Heart left ventricle (tissue), 16 donors: ENCODE results near the gene FAM83F. TPM values are rescaled to one million over a fixed set of nuclear protein-coding genes. Genes with fewer than 3 reads are reported as not detected.
A peak's percentile ranks its signal among the peaks of the same experiment; 100 is the strongest.

Experiments
- ATAC-seq, 4 donors: fragments of 200-7000 bp; cut with Tn5 transposase; one replicate each; pipeline ENCODE4 v1.9.1; 2020 to 2022; ENCODE audit warnings: moderate library complexity in 4 of 4, mild to moderate bottlenecking in 3 of 4, moderate number of reproducible peaks in 1 of 4
- DNase-seq, 5 donors: peaks; one replicate each; pipeline ENCODE4 v3.0.0-alpha.2; 2020
- H3K27ac ChIP-seq, 12 donors: fragments of 200-600 bp; sonication (generic) in 4 of 12; one replicate each; pipeline versions ENCODE4 v1.5.0 to v1.8.0; 2016 to 2022; ENCODE audit warnings: mild to moderate bottlenecking in 2 of 12
- H3K27me3 ChIP-seq, 9 donors: fragments of 200-600 bp; sonication (generic) in 2 of 9; one replicate each; pipeline versions ENCODE4 v1.5.1 to v1.8.0; 2016 to 2022; ENCODE audit warnings: mild to moderate bottlenecking in 3 of 9
- H3K36me3 ChIP-seq, 9 donors: fragments of 200-600 bp; sonication (generic) in 2 of 9; one replicate each; pipeline versions ENCODE4 v1.5.0 to v1.8.0; 2018 to 2022; ENCODE audit warnings: mild to moderate bottlenecking in 2 of 9
- H3K4me1 ChIP-seq, 12 donors: fragments of 200-600 bp; sonication (generic) in 4 of 12; one replicate each; pipeline versions ENCODE4 v1.5.0 to v1.8.0; 2016 to 2022; ENCODE audit warnings: mild to moderate bottlenecking in 3 of 12
- H3K4me3 ChIP-seq, 12 donors: fragments of 200-600 bp; sonication (generic) in 4 of 12; one replicate each; pipeline versions ENCODE4 v1.5.0 to v1.8.0; 2017 to 2022; ENCODE audit warnings: mild to moderate bottlenecking in 9 of 12, moderate library complexity in 4 of 12
- H3K9me3 ChIP-seq, 12 donors: fragments of 200-600 bp; sonication (generic) in 4 of 12; one replicate each; pipeline versions ENCODE4 v1.5.0 to v1.8.0; 2016 to 2022; ENCODE audit warnings: mild to moderate bottlenecking in 1 of 12
- CTCF ChIP-seq, 12 donors: fragments of 200-600 bp; sonication (generic) in 4 of 12; IDR thresholded peaks; one replicate each; pipeline versions ENCODE4 v1.5.0 to v1.8.0; 2018 to 2022; ENCODE audit warnings: antibody characterized with exemption in 12 of 12, mild to moderate bottlenecking in 5 of 12
- POLR2A ChIP-seq, 2 donors: fragments of 450-650 bp; IDR thresholded peaks; one replicate each; pipeline ENCODE4 v1.6.1; 2017; ENCODE audit warnings: antibody characterized with exemption in 2 of 2, mild to moderate bottlenecking in 2 of 2, moderate library complexity in 2 of 2
- WGBS, 4 donors: extraction: QIAGEN DNeasy Blood & Tissue Kit in 2 of 4; methylation state at CpG; one replicate each; pipeline versions ENCODE4 v1.1.5 to v1.1.7; 2013 to 2018; 5-methylcytosine and 5-hydroxymethylcytosine counted together
- intact Hi-C, 10 donors: fragments of 100-400 bp; cut with DNase I; formaldehyde crosslinking; loops; one replicate each; pipeline versions ENCODE4 v1.11.1 to v1.14.2; 2022
- polyA plus RNA-seq, 2 donors: library from polyadenylated mRNA; stranded (reverse); fragments of 200-250 nt; gene quantifications; one replicate each; pipeline ENCODE4 v1.2.3, GENCODE V29; 2013
- total RNA-seq, 9 donors: library from RNA; depleted of rRNA in 2 of 9; stranded (reverse); fragments of >200 nt in 2 of 9; fragmentation: NEBNext Ultra II Directional in 3 of 9; extraction: Animal tissue kit (Norgen Biotek cat#: 25700) in 3 of 9; gene quantifications; one replicate each; pipeline versions ENCODE4 v1.1.0 to v1.2.4, GENCODE V29; 2016 to 2023
- donor health status: ischemic (EF 13 %, LVEDD 7.1; RV severe dilation, severe dysfunction).
- donor health status: healthy with polysubstance abuse.
- donor health status: DM: no; HTN: yes; CAD: no.
- donor health status: DM: no; HTN: no; CAD: no.
- donor health status: ischemic (EF 25% LVEDD 6.9; RV normal size, moderate dysfunction).
- donor health status: ischemic (EF 25% LVEDD 5.7; RV mildly dilated, moderate dysfunction).
- donor health status: healthy.
- donor health status: DM: yes; HTN: yes; CAD: no.
- donor health status: ischemic (EF 35%, LVEDD 5.7; RV mildly dilated, moderate dysfunction).
- donor health status: nonischemic (EF 11% LVEDD 7.7; RV severe dilation, severe dysfunction).
- donor health status: DM: yes; HTN: yes; CAD: no.
- donor health status: PGD.
- donor health status: ischemic (EF 29% LVEDD 5.4; RV normal size, mild dysfunction).
- donor health status: nonischemic (EF 23%, LVEDD 6.1; RV moderate dilation, normal function).

The FAM83F gene
- total and polyA plus RNA-seq, 11 donors = 1.3 to 6.6 (median 2.5) TPM

- DNase-seq = no peak
- WGBS, 4 donors = 85 to 93% (median 91%) methylated on average over 11 to 13 of the region's 13 CpGs
- intact Hi-C loops = loop anchor here in 2 of 10 donors (10.0 kb wide), 2 partner anchors 255 to 685 kb away; partner anchors contain the start of gene SYNGR1 (in 1 of the 2)
These were observed 35.4 kb downstream of the FAM83F start for GRCh38 chr22:40030026-40030757.

DNA sequence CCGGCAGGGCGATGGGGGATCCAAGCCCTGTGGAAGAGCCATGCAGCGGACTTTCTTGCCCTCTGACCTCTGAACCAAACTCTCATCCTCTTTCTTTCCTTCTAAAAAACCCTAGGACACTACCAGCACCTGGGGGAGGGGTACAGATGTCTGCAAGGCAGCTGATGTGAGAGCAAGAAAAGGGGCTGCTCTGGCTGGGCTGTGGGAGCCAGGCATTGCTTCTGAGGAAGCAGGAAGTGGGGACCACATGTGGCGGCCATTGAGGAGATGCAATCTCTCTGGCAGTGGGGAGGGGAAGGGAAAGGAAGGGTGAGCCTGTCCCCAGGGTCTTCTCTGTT lies 36.0 kb downstream of the FAM83F start:
- Histone ChIP-seq H3K36me3 (no peaks in the 10 kb centered on the region), H3K4me1 (no peaks in the 10 kb centered on the region), H3K4me3 (no peak overlapping the region), H3K27me3 (peaks cover 0 to 12% (median 0%) of the 10 kb centered on the region in 9 donors), H3K9me3 (no peaks in the 10 kb centered on the region), H3K27ac (no peak overlapping the region)
- 75 to 89% (median 82%) methylated on average over 4 of the region's 4 CpGs for WGBS, 4 donors
- DNase-seq (no peak), ATAC-seq (no peak)
- no peak for TF ChIP-seq POLR2A (IDR thresholded peaks at IDR 0.05)
- no peak for TF ChIP-seq CTCF (IDR thresholded peaks at IDR 0.05)
- intact Hi-C loops = loop anchor here in 2 of 10 donors (10.0 kb wide), 2 partner anchors 254 to 686 kb away; partner anchors contain the start of gene SYNGR1 (in 1 of the 2)

More at GRCh38 chr22:40030026-40030757, 35.4 kb downstream of the FAM83F start:
- peaks cover 0 to 12% (median 0%) of the 10 kb centered on the region in 9 donors for H3K27me3 ChIP-seq
- no peak overlapping the region for H3K27ac ChIP-seq
- H3K9me3 ChIP-seq = no peaks in the 10 kb centered on the region
- H3K4me3 ChIP-seq = no peak overlapping the region
- no peaks in the 10 kb centered on the region for H3K4me1 ChIP-seq
- H3K36me3 ChIP-seq = no peaks in the 10 kb centered on the region
- TF ChIP-seq POLR2A (IDR thresholded peaks at IDR 0.05) (no peak), CTCF (IDR thresholded peaks at IDR 0.05) (no peak)
- ATAC-seq = no peak

DNA sequence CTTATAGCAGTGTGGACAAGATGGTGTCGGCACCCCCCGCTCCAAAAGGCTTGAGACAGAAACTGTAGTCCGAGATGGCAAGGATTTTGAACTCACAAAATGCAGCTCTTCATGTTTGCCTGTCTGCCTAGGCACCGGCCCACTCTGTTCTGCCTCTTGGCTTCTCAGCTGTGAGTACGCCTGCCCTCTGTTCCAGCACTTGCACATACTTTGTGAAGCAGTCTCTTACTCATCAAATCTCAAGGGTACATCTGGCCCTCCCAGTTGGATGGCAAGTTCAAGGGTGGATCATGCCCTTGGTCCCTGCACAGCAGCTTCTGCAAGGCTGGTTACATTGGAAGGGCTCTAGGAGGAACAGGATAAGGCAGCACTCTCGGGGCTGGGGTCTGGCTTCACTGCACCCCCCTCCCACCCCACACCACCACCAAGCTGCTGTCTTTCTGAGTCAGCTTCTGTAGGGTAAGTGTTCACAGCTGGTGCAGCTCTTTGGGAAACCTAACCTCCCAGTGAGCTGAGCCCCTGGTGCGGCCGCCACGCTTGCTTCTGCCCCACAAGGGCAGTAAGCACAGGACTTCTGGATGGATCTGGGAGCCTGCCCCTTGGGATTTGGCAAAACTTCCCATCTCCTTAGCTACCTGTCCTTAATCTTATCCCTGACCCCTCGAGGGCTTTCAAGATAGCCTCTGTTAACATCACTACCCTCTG lies 37.2 kb downstream of the FAM83F start:
- no peak for TF ChIP-seq POLR2A (IDR thresholded peaks at IDR 0.05)
- TF ChIP-seq CTCF (IDR thresholded peaks at IDR 0.05) = no peak
- H3K27me3 ChIP-seq = peaks cover 0 to 12% (median 0%) of the 10 kb centered on the region in 9 donors
- H3K4me1 ChIP-seq = no peaks in the 10 kb centered on the region
- ATAC-seq (peak in 1 of 4 donors; percentile 38), DNase-seq (no peak)
- no peak overlapping the region for H3K27ac ChIP-seq
- intact Hi-C loops = loop anchor here in 2 of 10 donors (10.0 kb wide), 2 partner anchors 253 to 687 kb away; partner anchors contain the start of gene SYNGR1 (in 1 of the 2)
- H3K9me3 ChIP-seq = no peaks in the 10 kb centered on the region
- H3K36me3 ChIP-seq = no peaks in the 10 kb centered on the region
- no peak overlapping the region for H3K4me3 ChIP-seq
- 88 to 91% (median 89%) methylated on average over 9 to 10 of the region's 10 CpGs for WGBS, 4 donors
